ENCODE measurements around the gene KRT20.

DNA sequence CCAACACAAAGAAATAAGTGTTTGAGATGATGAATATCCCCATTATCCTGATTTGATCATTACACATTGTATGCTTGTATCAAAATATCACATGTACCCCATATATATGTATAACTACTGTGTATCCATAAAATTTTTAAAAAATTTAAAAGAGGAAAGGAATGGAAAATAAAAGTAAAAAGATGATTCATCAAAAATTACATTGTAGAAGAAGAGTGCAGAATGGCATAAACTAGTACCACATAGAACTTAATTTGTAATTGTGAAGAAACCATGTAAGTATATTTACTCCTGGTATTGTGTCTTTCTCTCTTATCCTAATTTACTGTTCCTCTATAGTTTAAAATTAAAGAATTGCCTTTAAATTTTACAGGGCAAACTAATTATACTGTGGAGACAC, 51.2 kb downstream of the KRT20 start:
- TF ChIP-seq, protein P1, sequence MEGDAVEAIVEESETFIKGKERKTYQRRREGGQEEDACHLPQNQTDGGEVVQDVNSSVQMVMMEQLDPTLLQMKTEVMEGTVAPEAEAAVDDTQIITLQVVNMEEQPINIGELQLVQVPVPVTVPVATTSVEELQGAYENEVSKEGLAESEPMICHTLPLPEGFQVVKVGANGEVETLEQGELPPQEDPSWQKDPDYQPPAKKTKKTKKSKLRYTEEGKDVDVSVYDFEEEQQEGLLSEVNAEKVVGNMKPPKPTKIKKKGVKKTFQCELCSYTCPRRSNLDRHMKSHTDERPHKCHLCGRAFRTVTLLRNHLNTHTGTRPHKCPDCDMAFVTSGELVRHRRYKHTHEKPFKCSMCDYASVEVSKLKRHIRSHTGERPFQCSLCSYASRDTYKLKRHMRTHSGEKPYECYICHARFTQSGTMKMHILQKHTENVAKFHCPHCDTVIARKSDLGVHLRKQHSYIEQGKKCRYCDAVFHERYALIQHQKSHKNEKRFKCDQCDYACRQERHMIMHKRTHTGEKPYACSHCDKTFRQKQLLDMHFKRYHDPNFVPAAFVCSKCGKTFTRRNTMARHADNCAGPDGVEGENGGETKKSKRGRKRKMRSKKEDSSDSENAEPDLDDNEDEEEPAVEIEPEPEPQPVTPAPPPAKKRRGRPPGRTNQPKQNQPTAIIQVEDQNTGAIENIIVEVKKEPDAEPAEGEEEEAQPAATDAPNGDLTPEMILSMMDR (conservative IDR thresholded peaks at IDR 0.05; ENCODE audit: low read depth, low read length) = no peak
- TF ChIP-seq EZH2phosphoT487 (IDR thresholded peaks at IDR 0.05; ENCODE audit: borderline replicate concordance, low read length) = no peak
